ENCODE data around the gene PHLDA3.

Gene PHLDA3

DNA sequence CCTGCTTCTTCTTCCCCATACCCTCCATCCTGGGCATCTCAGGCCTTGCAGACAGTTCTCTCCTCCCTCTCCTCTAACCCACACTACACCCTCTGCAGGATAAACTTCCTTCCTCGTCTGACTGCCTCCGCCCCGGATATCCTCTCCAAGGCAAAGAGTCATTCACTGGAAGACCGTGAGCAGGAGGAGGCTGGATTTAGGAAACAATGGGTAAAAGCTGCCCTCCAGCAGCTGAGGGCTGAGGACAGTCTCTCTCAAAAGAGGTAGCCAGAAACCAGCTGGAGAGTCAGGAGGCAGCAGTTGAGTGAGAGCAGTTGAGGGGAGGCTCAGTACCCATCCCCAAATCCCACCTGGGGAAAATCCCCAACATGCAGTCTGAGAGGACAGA is 36.5 kb upstream of the PHLDA3 start:
- H3K27me3 ChIP-seq, result no peaks in the 10 kb centered on the region
- no peak for DNase-seq
- TF ChIP-seq, protein P1, sequence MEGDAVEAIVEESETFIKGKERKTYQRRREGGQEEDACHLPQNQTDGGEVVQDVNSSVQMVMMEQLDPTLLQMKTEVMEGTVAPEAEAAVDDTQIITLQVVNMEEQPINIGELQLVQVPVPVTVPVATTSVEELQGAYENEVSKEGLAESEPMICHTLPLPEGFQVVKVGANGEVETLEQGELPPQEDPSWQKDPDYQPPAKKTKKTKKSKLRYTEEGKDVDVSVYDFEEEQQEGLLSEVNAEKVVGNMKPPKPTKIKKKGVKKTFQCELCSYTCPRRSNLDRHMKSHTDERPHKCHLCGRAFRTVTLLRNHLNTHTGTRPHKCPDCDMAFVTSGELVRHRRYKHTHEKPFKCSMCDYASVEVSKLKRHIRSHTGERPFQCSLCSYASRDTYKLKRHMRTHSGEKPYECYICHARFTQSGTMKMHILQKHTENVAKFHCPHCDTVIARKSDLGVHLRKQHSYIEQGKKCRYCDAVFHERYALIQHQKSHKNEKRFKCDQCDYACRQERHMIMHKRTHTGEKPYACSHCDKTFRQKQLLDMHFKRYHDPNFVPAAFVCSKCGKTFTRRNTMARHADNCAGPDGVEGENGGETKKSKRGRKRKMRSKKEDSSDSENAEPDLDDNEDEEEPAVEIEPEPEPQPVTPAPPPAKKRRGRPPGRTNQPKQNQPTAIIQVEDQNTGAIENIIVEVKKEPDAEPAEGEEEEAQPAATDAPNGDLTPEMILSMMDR (IDR thresholded peaks at IDR 0.05; ENCODE audit: low read depth, low read length), result no peak
- H3K36me3 ChIP-seq, result no peaks in the 10 kb centered on the region
- H3K4me1 ChIP-seq, result peaks cover 3% of the 10 kb centered on the region
- H3K9me3 ChIP-seq, result no peaks in the 10 kb centered on the region
- H3K4me3 ChIP-seq (ENCODE audit: low read depth, low read length), result no peak overlapping the region

DNA sequence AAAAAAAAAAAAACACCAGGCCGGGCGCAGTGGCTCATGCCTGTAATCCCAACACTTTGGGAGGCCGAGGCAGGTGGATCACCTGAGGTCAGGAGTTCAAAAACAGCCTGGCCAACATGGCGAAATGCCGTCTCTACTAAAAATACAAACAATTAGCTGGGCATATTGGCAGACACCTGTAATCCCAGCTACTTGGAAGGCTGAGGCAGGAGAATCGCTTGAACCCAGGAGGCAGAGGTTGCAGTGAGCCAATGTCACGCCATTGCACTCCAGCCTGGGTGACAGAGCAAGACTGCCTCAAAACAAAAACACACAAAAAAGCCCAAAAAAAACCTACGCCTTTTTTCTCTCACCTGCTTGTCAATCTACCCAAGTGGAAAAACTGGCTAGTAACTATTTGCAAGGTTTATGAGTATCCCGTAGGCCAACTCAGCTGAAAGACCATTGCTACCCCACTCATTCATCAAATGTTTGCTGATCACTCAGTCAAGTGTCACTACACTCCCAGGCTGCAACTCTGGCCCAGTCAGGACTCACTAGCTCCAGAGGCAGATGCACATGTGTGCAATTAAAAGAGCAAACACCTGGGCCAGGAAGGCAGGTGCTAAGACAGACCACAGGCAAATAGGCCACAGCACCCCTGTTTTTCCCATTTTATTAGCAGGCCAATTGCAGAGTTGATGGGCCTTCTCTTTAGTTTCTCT is 36.0 kb upstream of the PHLDA3 start:
- Histone ChIP-seq H3K27me3 (no peaks in the 10 kb centered on the region), H3K36me3 (no peaks in the 10 kb centered on the region), H3K9me3 (no peaks in the 10 kb centered on the region), H3K4me3 (ENCODE audit: low read depth, low read length) (no peak overlapping the region), H3K4me1 (peaks cover 3% of the 10 kb centered on the region)
- TF ChIP-seq, protein P1 (IDR thresholded peaks at IDR 0.05; ENCODE audit: low read depth, low read length), result no peak
- no peak for DNase-seq

DNA sequence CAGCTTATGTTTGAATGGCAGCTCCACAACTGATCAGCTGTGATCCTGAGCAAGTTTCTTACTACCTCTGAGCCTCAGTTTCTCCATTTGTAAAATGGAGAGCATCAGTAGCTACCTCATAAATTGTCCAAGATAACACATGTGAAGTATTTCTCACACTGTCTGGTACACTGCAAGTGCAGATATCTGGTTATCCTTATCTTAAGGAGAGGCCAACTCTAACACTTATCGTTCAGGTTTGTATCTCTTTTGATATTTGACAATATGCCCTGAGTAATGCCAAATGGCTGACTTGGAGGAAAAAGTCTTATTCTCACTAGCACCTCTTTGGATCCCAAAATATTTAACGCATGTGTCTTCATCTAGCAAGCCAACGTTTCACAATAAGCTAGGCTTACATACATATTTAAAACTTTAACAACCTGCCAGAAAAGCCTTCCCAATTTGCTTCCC is 35.2 kb upstream of the PHLDA3 start:
- Histone ChIP-seq H3K36me3 (no peaks in the 10 kb centered on the region), H3K9me3 (no peaks in the 10 kb centered on the region), H3K4me1 (peaks cover 3% of the 10 kb centered on the region), H3K27me3 (no peaks in the 10 kb centered on the region), H3K4me3 (ENCODE audit: low read depth, low read length) (no peak overlapping the region)
- no peak for DNase-seq
- TF ChIP-seq, protein P1 (IDR thresholded peaks at IDR 0.05; ENCODE audit: low read depth, low read length), result no peak

DNA sequence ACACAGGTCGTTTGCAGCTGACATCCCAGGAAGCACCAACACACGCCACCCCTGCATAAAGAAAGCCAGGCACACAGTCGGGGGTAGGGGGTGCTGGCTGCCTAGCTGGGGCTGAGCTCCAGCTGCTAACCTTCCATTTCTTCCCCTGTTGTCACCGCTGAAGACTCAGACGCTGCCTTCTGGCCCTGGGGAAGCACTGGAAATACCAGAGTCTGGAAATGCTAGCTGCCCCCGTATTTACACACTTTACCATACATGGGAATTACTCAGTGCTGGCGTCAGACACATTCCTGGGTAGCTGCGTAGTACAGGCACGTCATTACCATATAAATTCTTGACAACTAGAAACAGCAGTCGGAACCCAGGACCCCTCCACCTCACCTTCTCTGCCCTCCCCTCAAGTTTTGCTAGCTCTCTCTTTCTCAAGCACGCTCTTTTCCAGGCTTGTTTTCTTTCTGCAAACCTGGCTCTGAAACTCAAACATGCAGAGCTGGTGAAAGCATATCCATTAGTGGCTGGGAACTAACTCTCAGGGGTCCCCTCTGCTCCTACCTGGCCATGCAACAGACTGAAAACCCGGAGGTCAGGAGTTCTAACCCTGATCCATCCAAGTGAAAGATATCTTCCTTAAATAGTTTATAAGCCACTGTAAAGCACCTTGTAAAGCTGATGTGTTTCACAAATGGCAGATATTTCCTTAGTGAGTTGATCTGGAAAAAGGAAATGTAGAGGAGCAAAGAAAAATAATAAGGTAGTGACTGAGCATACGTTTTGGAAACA is 34.6 kb upstream of the PHLDA3 start:
- Histone ChIP-seq H3K4me1 (peaks cover 3% of the 10 kb centered on the region), H3K36me3 (no peaks in the 10 kb centered on the region), H3K4me3 (ENCODE audit: low read depth, low read length) (no peak overlapping the region), H3K9me3 (no peaks in the 10 kb centered on the region), H3K27me3 (no peaks in the 10 kb centered on the region)
- TF ChIP-seq, protein P1 (IDR thresholded peaks at IDR 0.05; ENCODE audit: low read depth, low read length), result no peak
- DNase-seq, result no peak

DNA sequence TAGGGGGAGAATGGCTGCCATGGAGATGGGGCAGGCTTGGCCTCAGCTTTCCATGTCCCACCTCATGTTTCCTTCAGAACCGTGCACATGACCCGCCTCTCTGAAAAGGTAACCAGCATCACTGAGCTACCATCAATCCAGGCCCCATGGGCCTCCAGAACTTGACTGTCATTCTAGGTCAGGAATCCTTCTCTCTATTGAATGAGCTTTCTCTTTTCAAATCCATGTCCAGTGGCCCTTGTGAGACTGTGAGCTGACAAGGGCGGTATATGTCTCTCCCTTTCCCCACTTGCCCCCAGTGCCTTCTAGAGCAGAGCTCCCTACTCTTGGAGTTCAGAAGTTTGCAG is 33.5 kb upstream of the PHLDA3 start:
- Histone ChIP-seq H3K4me3 (ENCODE audit: low read depth, low read length) (no peak overlapping the region), H3K27me3 (no peaks in the 10 kb centered on the region), H3K36me3 (no peaks in the 10 kb centered on the region), H3K9me3 (no peaks in the 10 kb centered on the region), H3K4me1 (peaks cover 3% of the 10 kb centered on the region)
- DNase-seq, result no peak
- TF ChIP-seq, protein P1 (IDR thresholded peaks at IDR 0.05; ENCODE audit: low read depth, low read length), result no peak

Data from BE2C (cell line).